Measurements from ENCODE around the gene RIOK3.

GRCh38 chr18:23529604-23530003 is 76.5 kb downstream of the RIOK3 start:
- TF ChIP-seq POLR2A (IDR thresholded peaks at IDR 0.05; ENCODE audit: extremely low read depth, insufficient read length), result no peak
- TF ChIP-seq, protein P1, sequence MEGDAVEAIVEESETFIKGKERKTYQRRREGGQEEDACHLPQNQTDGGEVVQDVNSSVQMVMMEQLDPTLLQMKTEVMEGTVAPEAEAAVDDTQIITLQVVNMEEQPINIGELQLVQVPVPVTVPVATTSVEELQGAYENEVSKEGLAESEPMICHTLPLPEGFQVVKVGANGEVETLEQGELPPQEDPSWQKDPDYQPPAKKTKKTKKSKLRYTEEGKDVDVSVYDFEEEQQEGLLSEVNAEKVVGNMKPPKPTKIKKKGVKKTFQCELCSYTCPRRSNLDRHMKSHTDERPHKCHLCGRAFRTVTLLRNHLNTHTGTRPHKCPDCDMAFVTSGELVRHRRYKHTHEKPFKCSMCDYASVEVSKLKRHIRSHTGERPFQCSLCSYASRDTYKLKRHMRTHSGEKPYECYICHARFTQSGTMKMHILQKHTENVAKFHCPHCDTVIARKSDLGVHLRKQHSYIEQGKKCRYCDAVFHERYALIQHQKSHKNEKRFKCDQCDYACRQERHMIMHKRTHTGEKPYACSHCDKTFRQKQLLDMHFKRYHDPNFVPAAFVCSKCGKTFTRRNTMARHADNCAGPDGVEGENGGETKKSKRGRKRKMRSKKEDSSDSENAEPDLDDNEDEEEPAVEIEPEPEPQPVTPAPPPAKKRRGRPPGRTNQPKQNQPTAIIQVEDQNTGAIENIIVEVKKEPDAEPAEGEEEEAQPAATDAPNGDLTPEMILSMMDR (IDR thresholded peaks at IDR 0.05; ENCODE audit: low read depth, low read length), result no peak
